SIG-M5 treated with dmso at 0.1 percent for 504 hours (cell line): ENCODE results near the gene ZBED1.
"Not testable (repeated sequence)": the region's sequence is repeated elsewhere in the genome, so short reads cannot be mapped to it uniquely, and the experiment has no call there.

ENCODE experiments used
- DNase-seq: peaks from one replicate; lab custom pipeline; 2025; ENCODE audit not compliant: unreplicated experiment; lab: John Stamatoyannopoulos, UW

Gene ZBED1

GRCh38 chrX:2477313-2477712 lies 23.5 kb downstream of the ZBED1 start:
- not testable (repeated sequence) for DNase-seq

GRCh38 chrX:2474963-2475726 lies 25.6 kb downstream of the ZBED1 start:
- no peak for DNase-seq

GRCh38 chrX:2474280-2474962 lies 26.4 kb downstream of the ZBED1 start:
- no peak for DNase-seq

- DNase-seq, result not testable (repeated sequence)
Measured at GRCh38 chrX:2473064-2473463, 27.7 kb downstream of the ZBED1 start.

GRCh38 chrX:2471641-2472040 lies 29.1 kb downstream of the ZBED1 start:
- no peak for DNase-seq

GRCh38 chrX:2471126-2471525 lies 29.6 kb downstream of the ZBED1 start:
- DNase-seq, result not testable (repeated sequence)

- DNase-seq, result not testable (repeated sequence)
Measured at GRCh38 chrX:2469852-2470251, 30.9 kb downstream of the ZBED1 start.

- DNase-seq, result no peak
Measured at GRCh38 chrX:2469196-2469685, 31.5 kb downstream of the ZBED1 start.

- DNase-seq, result no peak
Measured at GRCh38 chrX:2468261-2469195, 32.2 kb downstream of the ZBED1 start.

- DNase-seq, result no peak
Measured at GRCh38 chrX:2466876-2467656, 33.7 kb downstream of the ZBED1 start.

GRCh38 chrX:2464677-2465166 lies 36.1 kb downstream of the ZBED1 start:
- no peak for DNase-seq

GRCh38 chrX:2463973-2464676 lies 36.7 kb downstream of the ZBED1 start:
- no peak for DNase-seq

- DNase-seq, result not testable (repeated sequence)
Measured at GRCh38 chrX:2463481-2463880, 37.3 kb downstream of the ZBED1 start.

- no peak for DNase-seq
Measured at GRCh38 chrX:2462780-2463179, 38.0 kb downstream of the ZBED1 start.

GRCh38 chrX:2462074-2462473 lies 38.7 kb downstream of the ZBED1 start:
- DNase-seq, result no peak

- DNase-seq, result no peak
Measured at GRCh38 chrX:2461711-2462016, 39.1 kb downstream of the ZBED1 start.

GRCh38 chrX:2460821-2461710 lies 39.7 kb downstream of the ZBED1 start:
- DNase-seq, result not testable (repeated sequence)

GRCh38 chrX:2460048-2460447 lies 40.7 kb downstream of the ZBED1 start:
- not testable (repeated sequence) for DNase-seq

- no peak for DNase-seq
Measured at GRCh38 chrX:2458309-2458708, 42.5 kb downstream of the ZBED1 start.
